Activated T-cell treated with anti-CD3 and anti-CD28 coated beads, Interleukin-2, amount 50 U/mL, for 24 hours (primary cell): ENCODE measurements around the gene RPS21.
"Not testable (repeated sequence)": the region's sequence is repeated elsewhere in the genome, so short reads cannot be mapped to it uniquely, and the experiment has no call there.

ENCODE experiments used
- DNase-seq: peaks from one replicate; pipeline ENCODE4 v3.0.0-alpha.2; 2020
- H3K27ac Mint-ChIP-seq: 2 replicates; pipeline ENCODE4 v1.8.0; 2020; ENCODE audit warnings: mild to moderate bottlenecking, mixed read lengths
- H3K27me3 Mint-ChIP-seq: 2 replicates; pipeline ENCODE4 v1.8.0; 2020; ENCODE audit warnings: mixed read lengths
- H3K36me3 Mint-ChIP-seq: 2 replicates; pipeline ENCODE4 v1.8.0; 2020; ENCODE audit warnings: low read depth, mixed read lengths
- H3K4me1 Mint-ChIP-seq: 2 replicates; pipeline ENCODE4 v1.8.0; 2020; ENCODE audit warnings: low read depth, mixed read lengths
- H3K4me3 Mint-ChIP-seq: 2 replicates; pipeline ENCODE4 v1.8.0; 2020; ENCODE audit warnings: mild to moderate bottlenecking, moderate library complexity, mixed read lengths
- H3K9me3 Mint-ChIP-seq: 2 replicates; pipeline ENCODE4 v1.8.0; 2020; ENCODE audit warnings: mixed read lengths

RPS21 gene

DNA sequence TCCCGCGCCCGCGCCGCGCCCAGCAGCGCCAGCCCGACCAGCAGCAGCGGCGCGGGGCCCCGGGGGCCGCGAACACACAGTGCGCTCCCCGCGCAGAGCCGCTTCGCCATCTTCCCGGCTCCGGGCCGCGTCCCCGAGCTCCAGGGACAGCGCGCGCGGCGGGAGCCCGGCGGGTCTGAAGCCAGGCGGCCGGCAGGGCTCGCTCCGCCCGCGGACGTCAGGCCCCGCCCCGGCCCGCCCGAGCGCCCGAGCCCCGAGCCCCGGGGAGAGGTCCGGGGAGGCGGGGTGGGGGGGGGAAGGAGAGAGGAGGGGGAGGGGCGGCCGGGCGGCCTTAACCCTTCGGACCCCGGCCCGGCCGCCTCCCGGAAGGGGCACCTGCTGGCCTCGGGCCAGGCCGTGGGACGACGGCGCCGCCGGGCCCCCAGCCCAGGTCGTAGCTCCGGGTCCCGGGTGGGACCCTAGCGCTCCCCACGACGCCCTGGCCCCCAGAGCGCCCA is 19.7 kb upstream of the RPS21 start, which contains the start of gene LAMA5:
TSS of gene LAMA5 (minus strand) at position 177 of the 497 bp plus-strand sequence. CDS start at position 110, 67 bp downstream.
- H3K4me3 Mint-ChIP-seq, result peak within 1 kb of the TSS; percentile 38
- H3K9me3 Mint-ChIP-seq, result no peaks in the 10 kb centered on the region
- peaks cover 14% of the 10 kb centered on the region for H3K4me1 Mint-ChIP-seq
- DNase-seq, result peak; percentile 50
- H3K36me3 Mint-ChIP-seq, result no peaks in the 10 kb centered on the region
- no peak within 1 kb of the TSS for H3K27ac Mint-ChIP-seq
- peaks cover 48% of the 10 kb centered on the region for H3K27me3 Mint-ChIP-seq

DNA sequence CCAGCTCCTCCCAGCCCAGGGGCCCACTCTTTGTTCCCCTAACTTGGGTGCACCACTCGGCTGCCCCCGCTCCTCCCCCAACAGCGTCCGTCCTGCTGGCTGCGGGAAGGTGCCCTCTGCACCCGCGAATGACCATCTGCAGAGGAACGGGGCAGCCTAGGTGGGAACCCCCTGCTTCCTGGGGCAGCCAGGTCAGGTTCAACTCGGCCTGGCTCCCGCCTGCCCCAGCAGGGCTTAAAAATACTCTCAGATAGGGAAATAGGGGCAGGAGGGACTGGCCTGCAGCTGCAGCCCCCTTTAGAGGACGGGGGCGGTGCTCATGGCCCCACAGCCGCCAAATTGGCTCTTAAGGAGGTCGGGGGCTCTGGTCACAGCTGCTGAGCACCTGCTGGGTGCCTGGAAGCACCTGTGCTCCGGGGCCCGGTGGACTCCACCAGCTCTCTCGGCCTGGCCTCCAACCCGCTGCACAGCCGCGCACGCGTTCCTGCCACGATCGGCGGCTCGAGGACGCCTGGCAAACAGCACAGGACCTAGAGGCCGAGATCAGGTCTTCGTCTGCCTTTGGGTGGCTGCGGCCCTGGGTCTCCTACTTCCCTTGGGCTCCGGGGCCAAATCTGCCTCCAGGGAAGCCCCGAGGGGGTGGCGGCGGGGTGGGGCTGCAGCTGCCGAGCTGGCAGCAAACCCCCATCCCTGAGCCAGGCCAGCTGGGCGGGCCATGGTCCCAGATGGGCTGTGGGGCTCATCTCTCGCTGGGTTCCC is 19.1 kb upstream of the RPS21 start:
- peak; percentile 62 for DNase-seq
- H3K9me3 Mint-ChIP-seq, result no peaks in the 10 kb centered on the region

DNA sequence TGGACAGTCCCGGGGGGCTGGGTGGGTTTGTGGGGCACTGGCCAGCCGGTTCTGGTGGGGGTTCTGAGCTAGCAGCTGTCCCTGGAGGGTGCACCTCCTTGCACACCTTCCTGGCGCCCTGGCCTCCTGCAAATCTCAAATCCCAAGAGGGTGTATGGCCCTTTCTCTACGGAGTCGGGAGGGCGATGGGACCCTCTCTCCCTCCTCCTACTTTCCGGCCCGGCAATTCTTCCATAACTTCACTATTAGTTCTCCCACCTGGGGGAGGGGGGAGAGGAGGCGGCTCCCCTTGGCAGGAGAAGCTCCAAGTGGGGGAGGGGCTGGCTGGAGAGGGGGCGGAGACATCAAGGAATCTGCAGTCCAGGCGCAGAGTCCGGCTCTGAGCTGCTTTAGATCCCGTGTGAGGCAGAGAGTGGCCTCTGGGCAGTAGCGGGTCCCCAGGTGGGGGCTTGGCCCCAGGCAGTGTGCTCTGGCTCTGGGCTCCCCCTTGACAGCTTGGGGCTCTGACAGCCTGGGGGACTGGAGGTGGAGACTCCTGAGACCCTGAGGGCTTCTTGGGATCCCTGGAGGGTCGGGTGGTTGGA is 18.4 kb upstream of the RPS21 start:
- Mint-ChIP-seq H3K36me3 (no peaks in the 10 kb centered on the region), H3K27me3 (peaks cover 46% of the 10 kb centered on the region), H3K27ac (no peak overlapping the region), H3K4me1 (peaks cover 14% of the 10 kb centered on the region), H3K4me3 (no peak overlapping the region), H3K9me3 (no peaks in the 10 kb centered on the region)
- DNase-seq, result no peak

More for the DNA sequence above, 19.1 kb upstream of the RPS21 start:
- Mint-ChIP-seq H3K36me3 (no peaks in the 10 kb centered on the region), H3K27ac (no peak overlapping the region), H3K27me3 (peaks cover 47% of the 10 kb centered on the region), H3K4me3 (peak overlapping the region; percentile 38), H3K4me1 (peaks cover 14% of the 10 kb centered on the region)

DNA sequence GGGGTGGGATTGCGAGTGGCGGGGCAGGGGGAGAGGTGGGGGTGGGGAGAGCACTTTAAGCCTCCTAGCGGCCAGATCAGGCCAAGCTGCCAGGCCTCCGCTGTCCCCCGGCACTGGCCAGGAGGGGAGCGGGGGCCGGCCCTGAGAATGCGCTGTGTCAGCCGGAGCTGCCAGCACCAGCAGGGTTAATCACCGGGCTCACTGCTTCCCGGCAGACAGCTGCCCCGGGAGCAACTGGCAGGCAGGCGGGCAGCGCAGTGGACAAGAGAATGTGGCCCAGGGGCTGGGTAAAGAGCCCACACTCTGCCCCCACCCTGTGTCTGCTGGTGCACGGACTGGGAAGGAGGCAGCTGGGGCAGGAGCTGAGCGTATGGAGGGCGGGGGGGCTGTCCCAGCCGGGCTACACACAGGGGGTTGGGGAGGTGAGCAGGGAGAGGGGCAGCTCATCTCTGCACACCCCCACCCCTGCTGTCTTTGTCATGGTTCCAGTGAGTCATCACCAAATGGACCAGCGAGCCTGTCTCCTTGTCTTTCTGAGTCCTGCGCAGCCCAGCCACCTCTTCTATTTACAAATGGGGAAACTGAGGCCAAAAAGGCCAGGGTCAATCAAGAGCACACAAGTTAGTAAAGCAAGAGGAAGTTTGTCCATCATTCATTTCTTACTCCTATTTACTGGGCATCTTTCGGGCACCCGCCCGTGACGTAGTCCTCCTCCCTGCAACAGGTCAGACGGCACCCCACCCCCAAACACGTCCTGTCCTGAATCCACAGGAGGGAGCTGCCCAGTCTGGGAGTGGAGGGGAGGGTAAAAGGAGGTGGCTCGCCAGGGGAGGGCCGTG is 17.7 kb upstream of the RPS21 start:
- H3K9me3 Mint-ChIP-seq, result no peaks in the 10 kb centered on the region
- H3K36me3 Mint-ChIP-seq, result no peaks in the 10 kb centered on the region
- no peak for DNase-seq
- H3K27me3 Mint-ChIP-seq, result peaks cover 39% of the 10 kb centered on the region
- no peak overlapping the region for H3K4me3 Mint-ChIP-seq
- H3K27ac Mint-ChIP-seq, result no peak overlapping the region
- H3K4me1 Mint-ChIP-seq, result peaks cover 14% of the 10 kb centered on the region

GRCh38 chr20:62369815-62370114 is 17.1 kb upstream of the RPS21 start:
- Mint-ChIP-seq H3K27me3 (peaks cover 35% of the 10 kb centered on the region), H3K9me3 (no peaks in the 10 kb centered on the region), H3K27ac (no peak overlapping the region)

DNA sequence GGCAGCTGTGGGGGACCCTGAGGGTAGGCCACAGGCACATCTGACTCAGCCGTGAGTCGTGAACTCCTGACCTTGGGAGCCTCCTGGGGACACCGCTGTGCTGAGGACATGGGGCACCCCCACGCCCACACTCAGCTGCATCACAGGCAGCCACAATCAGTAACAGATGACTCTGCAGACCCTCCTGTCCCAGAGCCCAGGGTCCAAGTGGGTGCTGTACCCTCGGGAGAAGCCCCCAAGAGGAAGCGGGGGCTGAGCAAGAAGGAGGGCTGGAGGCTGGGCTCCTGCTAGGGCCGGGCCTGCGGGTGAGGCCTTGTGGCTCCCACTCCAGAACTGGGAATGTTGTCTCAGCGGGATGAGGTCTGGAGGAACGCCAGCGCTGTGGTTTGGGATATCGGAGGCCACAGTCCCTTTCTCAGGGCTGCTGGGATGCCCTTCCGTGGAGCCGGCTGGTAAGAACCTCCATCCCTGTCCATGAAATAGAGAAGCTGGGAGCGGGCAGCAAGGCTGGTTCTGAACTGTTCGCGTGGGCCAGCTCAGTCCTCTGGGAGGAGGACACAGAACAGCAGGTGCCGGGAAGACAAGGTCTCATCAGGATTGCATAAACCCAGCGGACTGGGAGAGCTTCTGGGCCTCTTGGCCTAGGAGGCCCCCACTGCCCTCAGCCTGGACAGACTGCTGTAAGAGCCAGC is 16.6 kb upstream of the RPS21 start:
- Mint-ChIP-seq H3K27ac (no peak overlapping the region), H3K4me1 (peaks cover 14% of the 10 kb centered on the region), H3K4me3 (no peak overlapping the region), H3K36me3 (no peaks in the 10 kb centered on the region), H3K9me3 (no peaks in the 10 kb centered on the region), H3K27me3 (peaks cover 30% of the 10 kb centered on the region)
- peak; percentile 55 for DNase-seq

More at GRCh38 chr20:62369815-62370114, 17.1 kb upstream of the RPS21 start:
- no peak overlapping the region for H3K4me3 Mint-ChIP-seq
- peaks cover 14% of the 10 kb centered on the region for H3K4me1 Mint-ChIP-seq
- H3K36me3 Mint-ChIP-seq, result no peaks in the 10 kb centered on the region
- no peak for DNase-seq

GRCh38 chr20:62370807-62371587 is 15.9 kb upstream of the RPS21 start:
- Mint-ChIP-seq H3K27ac (no peak overlapping the region), H3K4me1 (peaks cover 14% of the 10 kb centered on the region), H3K4me3 (no peak overlapping the region), H3K9me3 (no peaks in the 10 kb centered on the region), H3K27me3 (peaks cover 22% of the 10 kb centered on the region), H3K36me3 (no peaks in the 10 kb centered on the region)
- no peak for DNase-seq

- no peaks in the 10 kb centered on the region for H3K9me3 Mint-ChIP-seq
- DNase-seq, result no peak
- no peaks in the 10 kb centered on the region for H3K36me3 Mint-ChIP-seq
- H3K4me3 Mint-ChIP-seq, result no peak overlapping the region
- peaks cover 14% of the 10 kb centered on the region for H3K4me1 Mint-ChIP-seq
- peaks cover 20% of the 10 kb centered on the region for H3K27me3 Mint-ChIP-seq
- no peak overlapping the region for H3K27ac Mint-ChIP-seq
Observed at GRCh38 chr20:62371588-62372041, 15.3 kb upstream of the RPS21 start.

DNA sequence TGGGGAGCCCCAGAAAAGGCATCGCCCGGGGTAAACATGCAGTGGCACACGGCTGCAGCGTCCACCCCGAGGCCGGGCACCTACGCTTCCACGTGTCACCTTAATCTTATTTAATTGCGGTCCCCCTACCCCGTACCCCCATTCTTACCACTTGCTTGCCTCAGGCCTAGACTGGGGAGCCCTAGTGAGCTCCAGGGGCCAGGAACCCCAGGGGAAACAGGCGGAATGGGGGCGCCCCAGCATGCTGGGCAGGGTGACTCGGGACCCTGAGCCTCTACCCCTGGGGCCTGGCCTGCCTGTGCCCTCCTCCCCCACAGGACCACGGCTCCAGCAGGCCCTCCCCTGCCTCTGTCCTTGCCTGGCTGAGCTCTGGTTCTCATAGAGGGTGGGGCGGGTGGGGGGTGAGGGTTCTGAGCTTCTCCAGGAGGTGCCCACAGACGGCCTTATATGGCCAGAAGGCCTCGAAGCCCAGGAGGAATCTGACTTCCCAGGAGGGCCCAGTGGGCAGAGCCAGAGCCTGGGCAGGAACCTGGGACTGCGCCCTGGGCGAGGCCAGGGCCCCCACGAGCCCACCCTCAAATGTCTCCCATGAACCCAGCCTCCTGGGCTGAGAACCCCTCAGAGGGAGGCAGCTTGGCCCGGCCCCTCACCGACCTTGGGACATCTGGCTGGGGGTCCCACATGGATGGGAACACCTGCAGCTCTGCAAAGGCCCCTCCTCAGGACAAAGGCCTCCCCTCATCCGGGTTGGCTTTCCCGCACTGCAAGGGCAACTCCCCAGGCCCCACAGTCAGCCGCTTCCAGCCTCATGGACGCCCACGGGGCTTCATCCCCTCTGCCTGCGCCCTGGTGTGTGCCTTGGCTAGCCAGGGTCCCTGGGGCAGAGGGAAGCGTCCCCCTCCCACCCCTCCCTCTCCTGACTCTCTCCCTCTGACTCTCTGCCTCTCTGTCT is 14.6 kb upstream of the RPS21 start:
- Mint-ChIP-seq H3K9me3 (no peaks in the 10 kb centered on the region), H3K27ac (no peak overlapping the region), H3K27me3 (peaks cover 20% of the 10 kb centered on the region), H3K36me3 (no peaks in the 10 kb centered on the region), H3K4me1 (peaks cover 14% of the 10 kb centered on the region), H3K4me3 (no peak overlapping the region)
- no peak for DNase-seq

DNA sequence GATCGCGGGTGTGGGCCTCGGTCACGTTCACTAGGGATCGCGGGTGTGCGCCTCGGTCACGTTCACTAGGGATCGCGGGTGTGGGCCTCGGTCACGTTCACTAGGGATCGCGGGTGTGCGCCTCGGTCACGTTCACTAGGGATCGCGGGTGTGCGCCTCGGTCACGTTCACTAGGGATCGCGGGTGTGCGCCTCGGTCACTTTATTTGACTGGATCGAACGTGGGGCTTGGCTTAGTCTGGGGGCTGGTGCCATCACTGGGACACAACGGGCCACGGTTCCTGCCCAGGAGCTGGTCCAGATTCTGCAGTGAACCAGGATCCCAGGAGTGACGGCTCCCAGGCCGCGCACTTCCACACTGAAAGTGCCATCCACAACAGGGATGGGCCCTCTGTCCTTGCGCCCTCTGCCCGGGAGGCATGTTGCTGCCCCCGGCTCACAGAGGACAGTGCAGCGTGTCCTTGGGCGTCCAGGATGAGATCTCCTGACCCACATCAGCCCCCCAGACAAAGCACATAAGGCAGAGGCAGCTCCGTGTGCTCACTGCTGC is 13.2 kb upstream of the RPS21 start:
- not testable (repeated sequence) for H3K4me3 Mint-ChIP-seq, H3K27ac Mint-ChIP-seq

DNA sequence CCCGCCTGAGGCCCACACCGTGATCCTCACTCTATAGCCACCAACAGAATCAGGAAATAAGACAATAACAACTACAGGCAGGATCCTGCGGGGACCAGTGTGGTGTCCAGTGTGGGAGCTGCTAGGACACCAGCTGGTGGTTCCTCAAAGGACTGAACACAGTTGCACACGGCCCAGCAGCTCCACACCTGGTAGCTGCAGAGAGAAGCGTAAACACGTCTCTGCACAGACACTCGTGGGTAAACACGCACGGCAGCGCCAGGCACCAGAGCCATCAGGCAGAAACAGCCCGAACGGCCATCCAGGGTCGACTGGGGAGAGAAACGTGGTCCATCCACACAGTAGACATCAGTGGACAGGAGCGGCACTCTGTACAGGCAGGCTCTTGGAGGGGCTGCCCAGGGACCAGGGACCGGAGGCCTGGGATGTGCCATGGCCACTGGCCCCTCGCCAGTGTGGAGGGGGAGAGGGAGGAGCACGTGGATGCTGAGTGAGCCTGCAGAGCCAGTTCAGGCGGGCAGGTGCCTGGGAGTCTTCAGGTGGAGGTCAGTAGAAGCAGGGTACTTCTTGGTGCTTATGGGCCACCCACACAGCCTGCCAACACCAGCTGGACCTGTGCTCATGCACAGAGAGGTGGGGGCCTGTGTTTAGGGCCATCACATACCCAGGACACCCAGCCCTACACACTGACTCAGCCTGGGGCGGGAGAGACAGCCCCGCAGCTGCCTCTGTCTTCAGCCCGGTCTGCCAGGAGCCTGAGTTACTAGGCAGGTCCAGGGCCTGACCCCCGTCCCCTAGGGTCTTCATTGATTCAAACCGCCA is 12.4 kb upstream of the RPS21 start:
- H3K27ac Mint-ChIP-seq, result peak overlapping the region; percentile 6
- H3K36me3 Mint-ChIP-seq, result no peaks in the 10 kb centered on the region
- no peak for DNase-seq
- peaks cover 2% of the 10 kb centered on the region for H3K4me1 Mint-ChIP-seq
- H3K27me3 Mint-ChIP-seq, result peaks cover under 1% of the 10 kb centered on the region
- H3K4me3 Mint-ChIP-seq, result no peak overlapping the region
- H3K9me3 Mint-ChIP-seq, result no peaks in the 10 kb centered on the region

More for the DNA sequence above, 13.2 kb upstream of the RPS21 start:
- not testable (repeated sequence) for H3K4me1 Mint-ChIP-seq, DNase-seq, H3K36me3 Mint-ChIP-seq, H3K27me3 Mint-ChIP-seq, H3K9me3 Mint-ChIP-seq
